T47D (cell line): ENCODE measurements around the gene LRRC58.
A peak's percentile ranks its signal among the peaks of the same experiment; 100 is the strongest.
"Not testable (repeated sequence)": the region's sequence is repeated elsewhere in the genome, so short reads cannot be mapped to it uniquely, and the experiment has no call there.

Experiments used
- DNase-seq, 2 experiments: peaks; one replicate each; pipeline versions ENCODE4 v3.0.0 to v3.0.0-alpha.2; 2011 to 2012; ENCODE audit warnings: low read depth in 1 of 2, low spot score in 1 of 2
- JUND ChIP-seq: IDR thresholded peaks from 2 replicates; pipeline ENCODE4 v1.6.1; 2012; ENCODE audit warnings: low read depth
- in situ Hi-C: cut with HindIII; loops from 2 replicates; pipeline ENCODE4 v1.10.0; 2016; ENCODE audit warnings: low sequenced_read_pairs, low pct_unique_long_range_greater_than_20kb

The LRRC58 gene

GRCh38 chr3:120348991-120349854 lies at the start of gene LRRC58:
Gene LRRC58, minus strand, starts transcription at chr3:120349354. Its CDS starts 111 bp downstream, at chr3:120349243.
- DNase-seq: peak; percentile 79 to 97
- no peak for TF ChIP-seq JUND
- in situ Hi-C loops: no loop called here

GRCh38 chr3:120396469-120396868 lies 47.3 kb upstream of the LRRC58 start:
- in situ Hi-C loops: no loop called here
- DNase-seq: no peak
- no peak for TF ChIP-seq JUND

- in situ Hi-C loops: no loop called here
- TF ChIP-seq JUND: no peak
These were observed 45.2 kb upstream of the LRRC58 start for GRCh38 chr3:120394347-120394746.

GRCh38 chr3:120393761-120394160 lies 44.6 kb upstream of the LRRC58 start:
- in situ Hi-C loops: no loop called here
- no peak for TF ChIP-seq JUND
- peak in 1 of 2 experiments; percentile 68 for DNase-seq

More at GRCh38 chr3:120394347-120394746, 45.2 kb upstream of the LRRC58 start:
- DNase-seq: peak in 1 of 2 experiments; percentile 11

- in situ Hi-C loops: no loop called here
- no peak for DNase-seq
- TF ChIP-seq JUND: no peak
These were observed 44.1 kb upstream of the LRRC58 start for GRCh38 chr3:120393243-120393642.

GRCh38 chr3:120382941-120383447 lies 33.8 kb upstream of the LRRC58 start:
- in situ Hi-C loops: no loop called here
- no peak for DNase-seq
- TF ChIP-seq JUND: no peak

GRCh38 chr3:120381503-120381902 lies 32.3 kb upstream of the LRRC58 start:
- in situ Hi-C loops: no loop called here
- no peak for DNase-seq
- no peak for TF ChIP-seq JUND

GRCh38 chr3:120377948-120378347 lies 28.8 kb upstream of the LRRC58 start:
- in situ Hi-C loops, DNase-seq: not testable (repeated sequence)

GRCh38 chr3:120370463-120370862 lies 21.3 kb upstream of the LRRC58 start:
- in situ Hi-C loops: no loop called here
- no peak for TF ChIP-seq JUND
- DNase-seq: no peak

- TF ChIP-seq JUND: no peak
- DNase-seq: no peak
- in situ Hi-C loops: no loop called here
These were observed 19.9 kb upstream of the LRRC58 start for GRCh38 chr3:120369037-120369467.

GRCh38 chr3:120368172-120368571 lies 19.0 kb upstream of the LRRC58 start:
- DNase-seq: no peak
- in situ Hi-C loops: no loop called here
- TF ChIP-seq JUND: no peak

- no peak for DNase-seq
- in situ Hi-C loops: no loop called here
These were observed 15.7 kb upstream of the LRRC58 start for GRCh38 chr3:120364821-120365220.

GRCh38 chr3:120364101-120364500 lies 14.9 kb upstream of the LRRC58 start:
- in situ Hi-C loops: no loop called here
- TF ChIP-seq JUND: no peak
- no peak for DNase-seq

More at GRCh38 chr3:120364821-120365220, 15.7 kb upstream of the LRRC58 start:
- no peak for TF ChIP-seq JUND
